Stimulated activated CD8-positive, alpha-beta memory T cell treated with anti-CD3 and anti-CD28 coated beads, Interleukin-12 subunit alpha, Interleukin-12 subunit beta, amount 100 ng/mL, for 4 hours (primary cell): ENCODE measurements around the gene CFAP58.

ENCODE experiments used
- DNase-seq: peaks from one replicate; pipeline ENCODE4 v3.0.0-alpha.2; 2020; ENCODE audit warnings: low read depth

CFAP58 gene

GRCh38 chr10:104487794-104488438 lies 134.3 kb downstream of the CFAP58 start:
- no peak for DNase-seq

GRCh38 chr10:104488439-104488832 lies 134.8 kb downstream of the CFAP58 start:
- DNase-seq = no peak

DNA sequence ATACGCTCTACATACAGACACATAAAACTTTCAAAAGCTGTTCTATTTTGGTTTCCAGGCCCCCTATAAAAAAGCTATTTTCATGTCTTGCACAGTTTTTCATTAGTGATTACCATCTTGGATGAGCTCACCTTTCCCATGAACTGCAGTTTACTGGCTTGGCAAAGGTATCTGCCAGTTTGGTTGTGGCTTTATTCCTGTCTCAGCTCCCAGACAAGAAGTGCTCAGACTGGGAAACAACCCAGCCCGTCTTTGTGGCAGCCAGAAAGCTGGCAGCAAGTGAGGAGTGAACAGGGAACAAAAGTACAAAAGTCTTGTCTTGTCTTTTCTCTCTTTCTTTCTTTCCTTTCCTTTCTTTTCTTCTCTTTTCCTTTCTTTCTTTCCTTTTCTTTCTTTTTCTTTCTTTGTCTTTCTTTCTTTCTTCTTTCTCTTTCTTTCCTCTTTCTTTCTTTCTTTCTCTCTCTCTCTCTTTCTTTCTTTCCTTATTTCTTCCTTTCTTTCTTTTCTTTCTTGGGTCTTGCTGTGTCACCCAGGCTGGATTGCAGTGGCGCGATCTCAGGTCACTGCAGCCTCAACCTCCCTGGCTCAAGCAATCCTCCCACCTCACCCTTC lies 138.8 kb downstream of the CFAP58 start:
- DNase-seq = no peak

DNA sequence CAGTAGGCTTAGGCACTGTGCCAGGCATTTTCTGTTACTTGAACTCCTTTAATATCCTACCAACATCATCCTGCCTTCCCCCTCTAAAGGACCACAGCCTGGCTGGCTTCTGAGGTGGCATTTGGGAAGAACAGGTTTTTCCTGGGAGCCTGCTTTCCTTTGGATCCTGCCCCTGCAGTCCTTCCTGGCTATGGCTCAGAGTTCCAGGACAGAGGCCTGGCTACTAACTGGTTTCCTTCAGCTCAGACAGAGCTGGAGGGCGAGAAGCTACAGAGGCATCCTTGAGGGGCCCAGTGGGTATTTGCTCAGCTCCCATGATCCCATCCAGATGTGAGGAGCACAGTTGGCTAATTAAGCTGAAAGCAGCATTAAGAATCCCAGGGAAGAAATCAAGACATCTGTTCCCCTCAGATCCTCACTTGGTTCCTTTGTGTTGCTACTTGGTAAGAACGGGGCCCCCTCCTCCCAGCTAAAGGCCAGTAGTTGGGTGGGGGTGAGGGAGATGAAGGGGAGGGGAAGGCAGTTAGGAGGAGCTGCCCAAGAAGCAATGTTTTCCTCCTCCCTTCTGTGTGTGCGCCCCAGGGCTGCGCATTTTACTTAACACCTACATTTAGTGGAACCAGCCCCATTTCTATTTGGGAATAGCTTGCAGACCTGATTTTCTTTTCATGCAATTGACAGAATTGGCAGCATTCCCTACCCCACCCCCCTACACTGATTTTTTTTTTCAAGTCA lies 144.9 kb downstream of the CFAP58 start:
- no peak for DNase-seq

DNA sequence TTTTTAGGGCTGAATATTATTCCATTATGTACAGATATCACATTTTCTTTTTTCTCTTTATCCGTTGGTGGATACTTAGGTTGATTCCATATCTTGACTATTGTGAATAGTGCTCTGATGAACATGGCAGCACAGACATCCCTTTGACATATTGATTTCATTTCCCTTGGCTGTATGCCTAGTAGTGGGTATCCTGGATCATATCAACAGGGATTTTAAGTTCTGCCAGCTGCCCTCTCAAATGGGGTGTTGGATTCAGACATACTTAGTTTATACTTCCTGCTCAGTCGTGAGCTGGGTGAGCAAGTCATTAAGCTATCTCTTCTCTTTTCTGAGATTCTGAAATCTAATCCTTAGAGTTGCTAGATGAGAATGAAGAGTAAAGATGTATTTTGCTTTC lies 147.8 kb downstream of the CFAP58 start:
- DNase-seq = no peak

DNA sequence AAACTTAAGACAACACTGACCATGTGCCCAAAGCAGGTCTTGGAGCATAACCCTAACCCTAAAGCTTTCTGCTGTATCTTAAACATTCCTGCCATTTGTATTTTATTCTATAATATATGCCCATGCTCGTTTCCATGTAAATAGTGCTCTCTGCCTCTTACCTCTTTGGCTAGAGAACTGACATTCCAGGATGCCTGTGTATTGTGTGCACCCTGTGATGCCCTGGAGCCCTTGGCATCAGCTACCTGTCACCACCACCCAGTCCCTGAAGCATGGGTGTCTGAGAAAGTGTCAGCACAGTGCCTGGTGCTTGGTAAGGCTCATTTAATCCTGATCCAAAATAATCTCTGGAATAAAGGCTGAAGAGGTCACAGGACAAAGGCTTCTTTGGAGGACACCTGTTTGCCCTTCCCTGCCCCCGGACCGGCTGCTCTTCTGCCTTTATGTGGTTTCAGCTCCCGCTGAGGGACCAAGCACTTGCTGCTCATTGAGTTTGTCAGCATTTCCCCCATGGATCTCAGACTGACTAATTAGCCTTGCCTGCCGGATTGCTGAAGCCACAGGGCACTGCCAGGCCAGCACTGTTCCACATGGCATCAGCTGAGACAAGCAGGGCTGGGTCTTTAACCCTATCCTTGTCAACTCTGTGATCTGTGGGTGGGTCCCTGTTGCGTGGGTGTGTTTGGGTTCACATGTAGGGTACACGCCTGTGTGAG lies 148.4 kb downstream of the CFAP58 start:
- no peak for DNase-seq

GRCh38 chr10:104502907-104503306 lies 149.3 kb downstream of the CFAP58 start:
- DNase-seq = no peak
